ENCODE results near the gene OR8S1. TPM values are rescaled to one million over a fixed set of nuclear protein-coding genes. Genes with fewer than 3 reads are reported as not detected.
"Not testable (repeated sequence)": the region's sequence is repeated elsewhere in the genome, so short reads cannot be mapped to it uniquely, and the experiment has no call there.

Gene OR8S1
- total RNA-seq, 1 donor from 2014 or later = not detected

GRCh38 chr12:48545833-48546469, 20.5 kb downstream of the OR8S1 start:
- peaks cover 21% of the 10 kb centered on the region for H3K27me3 ChIP-seq (ENCODE audit: low read depth)
- H3K9me3 ChIP-seq (replicated peaks) = peaks cover 6% of the 10 kb centered on the region
- no peak for DNase-seq
- H3K4me3 ChIP-seq = no peak overlapping the region
- no peak for TF ChIP-seq CTCF (IDR thresholded peaks at IDR 0.05; ENCODE audit: borderline replicate concordance)
- H3K36me3 ChIP-seq = no peaks in the 10 kb centered on the region
- intact Hi-C loops (cut with micrococcal nuclease) = no loop called here
- H3K27ac ChIP-seq (replicated peaks) = no peak overlapping the region
- no peaks in the 10 kb centered on the region for H3K4me1 ChIP-seq

GRCh38 chr12:48547012-48547411, 21.6 kb downstream of the OR8S1 start:
- H3K27me3 ChIP-seq (ENCODE audit: low read depth) = peaks cover 21% of the 10 kb centered on the region
- DNase-seq; H3K27ac ChIP-seq (replicated peaks); H3K4me1 ChIP-seq; H3K4me3 ChIP-seq; H3K9me3 ChIP-seq (replicated peaks); intact Hi-C loops (cut with micrococcal nuclease); H3K36me3 ChIP-seq: not testable (repeated sequence)

- H3K4me1 ChIP-seq; H3K4me3 ChIP-seq; intact Hi-C loops (cut with micrococcal nuclease); DNase-seq; H3K27ac ChIP-seq (replicated peaks); H3K9me3 ChIP-seq (replicated peaks); H3K36me3 ChIP-seq: not testable (repeated sequence)
- H3K27me3 ChIP-seq (ENCODE audit: low read depth) = peaks cover 21% of the 10 kb centered on the region
These were observed 26.2 kb downstream of the OR8S1 start for GRCh38 chr12:48551636-48552035.

GRCh38 chr12:48553666-48554343, 28.4 kb downstream of the OR8S1 start:
- H3K36me3 ChIP-seq; intact Hi-C loops (cut with micrococcal nuclease); DNase-seq: not testable (repeated sequence)

DNA sequence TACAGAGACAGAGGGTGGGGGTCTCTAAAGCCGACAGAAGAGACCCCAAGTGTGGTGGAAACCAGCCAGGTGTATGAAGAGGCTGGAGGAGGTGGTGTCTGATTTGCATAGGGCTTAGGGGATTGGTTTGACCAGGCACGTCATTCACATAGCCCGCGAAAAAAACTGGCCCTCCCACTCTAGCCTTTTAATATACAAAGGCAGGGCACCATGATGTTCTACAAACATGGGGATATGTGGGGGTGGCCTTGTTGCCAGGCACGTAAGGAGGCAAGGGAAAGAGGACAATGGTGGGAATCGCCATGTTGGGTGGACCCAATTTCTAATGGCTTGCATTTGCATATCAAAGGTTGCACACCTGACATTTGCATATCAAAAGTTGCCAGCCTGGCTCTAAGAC, 31.2 kb downstream of the OR8S1 start:
- no peaks in the 10 kb centered on the region for H3K36me3 ChIP-seq
- H3K9me3 ChIP-seq (replicated peaks) = no peaks in the 10 kb centered on the region
- H3K27me3 ChIP-seq (ENCODE audit: low read depth) = peaks cover 51% of the 10 kb centered on the region
- TF ChIP-seq CTCF (IDR thresholded peaks at IDR 0.05; ENCODE audit: borderline replicate concordance) = no peak
- intact Hi-C loops (cut with micrococcal nuclease) = no loop called here
- H3K4me3 ChIP-seq = no peak overlapping the region
- DNase-seq = no peak
- H3K27ac ChIP-seq (replicated peaks) = no peak overlapping the region
- H3K4me1 ChIP-seq = no peaks in the 10 kb centered on the region

More at GRCh38 chr12:48553666-48554343, 28.4 kb downstream of the OR8S1 start:
- H3K9me3 ChIP-seq (replicated peaks); H3K27ac ChIP-seq (replicated peaks); H3K4me3 ChIP-seq; H3K4me1 ChIP-seq: not testable (repeated sequence)
- H3K27me3 ChIP-seq (ENCODE audit: low read depth) = peaks cover 34% of the 10 kb centered on the region

DNA sequence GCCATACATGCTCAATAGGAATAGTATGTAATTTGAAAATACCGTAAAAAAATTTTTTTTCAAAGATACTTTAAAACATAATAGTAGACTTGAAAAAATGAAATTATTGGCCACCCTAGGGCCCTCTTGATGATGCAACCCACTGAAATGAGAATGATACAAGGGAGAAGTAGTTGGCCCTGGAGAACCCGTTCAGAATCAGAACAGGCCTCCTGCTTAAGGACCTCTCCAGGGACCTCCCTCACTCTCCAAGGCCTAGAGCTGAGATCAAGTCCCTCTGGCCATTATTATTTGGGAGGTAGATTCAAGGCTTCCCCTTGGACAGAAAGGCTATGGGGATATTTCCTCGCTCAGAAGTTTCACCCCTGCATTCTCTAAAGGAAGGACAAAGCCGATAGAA, 32.5 kb downstream of the OR8S1 start:
- intact Hi-C loops (cut with micrococcal nuclease) = no loop called here

More for the DNA sequence above, 32.5 kb downstream of the OR8S1 start:
- Histone ChIP-seq H3K4me1 (no peaks in the 10 kb centered on the region), H3K9me3 (replicated peaks) (no peaks in the 10 kb centered on the region), H3K36me3 (no peaks in the 10 kb centered on the region), H3K27me3 (ENCODE audit: low read depth) (peaks cover 61% of the 10 kb centered on the region), H3K4me3 (no peak overlapping the region), H3K27ac (replicated peaks) (no peak overlapping the region)
- no peak for TF ChIP-seq CTCF (IDR thresholded peaks at IDR 0.05; ENCODE audit: borderline replicate concordance)
- DNase-seq = no peak

All from left ventricle myocardium inferior (tissue), 1 donor.